NCI-H1092 (cell line): ENCODE data around the gene UBE2J2.

Experiments
- DNase-seq: peaks from one replicate; lab custom pipeline; 2025; lab: John Stamatoyannopoulos, UW

The UBE2J2 gene

DNA sequence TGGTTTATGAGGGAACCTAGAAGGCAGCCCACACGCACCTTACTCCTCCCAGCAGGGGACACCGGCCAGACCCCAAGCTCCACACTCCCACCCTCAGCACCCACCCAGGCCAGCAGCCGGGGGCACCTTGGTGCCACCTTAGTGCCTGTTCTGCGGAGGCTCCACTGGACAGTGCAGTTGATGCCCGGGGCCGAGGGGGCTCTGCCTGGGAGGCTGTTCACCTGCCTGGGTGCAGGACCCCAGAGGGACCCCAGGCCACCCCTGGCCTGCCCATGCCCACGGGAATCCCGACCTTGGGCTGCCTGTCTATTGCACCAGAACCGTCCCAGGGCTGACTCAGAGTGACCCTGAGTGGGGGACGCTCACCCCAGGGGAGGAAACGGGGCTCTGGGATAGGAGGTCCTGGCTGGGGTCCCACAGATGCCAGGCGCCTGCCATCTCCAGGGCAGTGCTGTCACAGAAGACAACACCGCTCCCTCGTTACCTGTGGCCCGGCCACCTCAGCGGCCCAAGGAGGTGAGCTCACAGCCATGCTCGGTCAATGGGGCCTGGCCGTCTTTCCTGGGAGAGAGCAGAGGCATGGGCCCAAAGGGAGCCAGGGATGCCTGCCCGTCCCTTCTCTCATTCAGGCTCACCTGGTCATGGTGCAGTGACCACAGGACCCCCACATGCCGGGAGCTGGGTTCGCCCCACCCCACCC lies 7.3 kb upstream of the UBE2J2 start:
- no peak for DNase-seq

GRCh38 chr1:1279028-1279427 lies 5.4 kb upstream of the UBE2J2 start:
- no peak for DNase-seq

- DNase-seq = no peak
Measured at GRCh38 chr1:1278620-1279019, 5.0 kb upstream of the UBE2J2 start.

GRCh38 chr1:1275836-1276235 lies 2.2 kb upstream of the UBE2J2 start:
- DNase-seq = no peak

DNA sequence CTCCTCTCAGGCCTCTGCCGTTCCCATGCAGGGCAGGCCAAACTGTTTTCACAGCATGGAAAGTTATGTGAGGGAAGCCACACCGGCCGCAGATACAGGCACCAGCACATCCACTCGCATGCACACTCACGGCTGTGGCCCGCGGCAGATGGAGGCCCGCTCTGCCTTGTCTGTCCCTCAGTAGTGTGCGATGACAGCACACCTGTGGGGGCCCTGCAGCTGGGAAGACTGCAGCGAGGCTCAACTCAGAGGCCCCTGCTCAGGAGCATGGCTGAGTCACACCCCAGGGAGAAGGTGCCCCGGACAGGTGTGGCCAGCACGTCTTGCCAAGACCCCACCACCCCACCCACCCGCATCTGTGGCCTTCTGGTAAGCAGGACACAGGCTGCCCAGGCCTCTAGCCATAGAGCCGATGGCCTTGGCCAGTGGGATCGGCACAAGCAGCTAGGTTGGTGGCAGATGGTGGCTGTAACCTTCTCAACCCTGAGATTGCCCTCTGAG lies 1.3 kb upstream of the UBE2J2 start:
- no peak for DNase-seq

DNA sequence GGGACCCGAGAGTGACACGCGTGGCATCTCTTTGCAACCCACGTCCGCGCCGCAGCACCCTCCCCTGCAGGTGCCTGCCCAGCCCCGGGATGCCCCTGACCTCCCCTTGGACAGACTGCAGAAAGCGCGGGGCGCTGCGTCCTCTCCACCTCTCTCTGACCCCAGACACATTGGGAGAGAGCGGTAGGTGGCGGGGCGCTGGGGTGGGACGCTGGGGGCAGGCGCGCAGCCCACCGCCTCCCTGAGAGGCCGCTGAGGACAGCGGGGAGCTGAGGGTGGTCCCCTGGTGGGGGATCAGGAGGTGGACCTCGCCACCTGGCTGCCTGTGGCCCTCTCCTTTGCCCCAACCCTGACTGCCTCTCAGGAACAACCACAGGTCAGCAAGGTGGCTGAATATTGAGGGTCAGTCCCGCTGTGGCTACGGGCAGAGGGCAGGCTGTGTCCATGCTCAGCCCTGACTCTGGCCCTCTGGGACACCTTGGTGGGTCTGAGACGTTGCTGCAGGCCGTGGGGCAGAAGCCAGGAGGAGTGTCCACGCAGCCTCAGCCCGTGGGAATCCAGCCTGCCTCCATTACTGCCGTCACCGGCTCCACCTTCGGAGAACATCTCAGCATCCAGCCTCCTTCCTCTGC lies 761 bp upstream of the UBE2J2 start:
- no peak for DNase-seq

- DNase-seq = no peak
Measured at GRCh38 chr1:1273209-1273511, 494 bp downstream of the UBE2J2 start.

DNA sequence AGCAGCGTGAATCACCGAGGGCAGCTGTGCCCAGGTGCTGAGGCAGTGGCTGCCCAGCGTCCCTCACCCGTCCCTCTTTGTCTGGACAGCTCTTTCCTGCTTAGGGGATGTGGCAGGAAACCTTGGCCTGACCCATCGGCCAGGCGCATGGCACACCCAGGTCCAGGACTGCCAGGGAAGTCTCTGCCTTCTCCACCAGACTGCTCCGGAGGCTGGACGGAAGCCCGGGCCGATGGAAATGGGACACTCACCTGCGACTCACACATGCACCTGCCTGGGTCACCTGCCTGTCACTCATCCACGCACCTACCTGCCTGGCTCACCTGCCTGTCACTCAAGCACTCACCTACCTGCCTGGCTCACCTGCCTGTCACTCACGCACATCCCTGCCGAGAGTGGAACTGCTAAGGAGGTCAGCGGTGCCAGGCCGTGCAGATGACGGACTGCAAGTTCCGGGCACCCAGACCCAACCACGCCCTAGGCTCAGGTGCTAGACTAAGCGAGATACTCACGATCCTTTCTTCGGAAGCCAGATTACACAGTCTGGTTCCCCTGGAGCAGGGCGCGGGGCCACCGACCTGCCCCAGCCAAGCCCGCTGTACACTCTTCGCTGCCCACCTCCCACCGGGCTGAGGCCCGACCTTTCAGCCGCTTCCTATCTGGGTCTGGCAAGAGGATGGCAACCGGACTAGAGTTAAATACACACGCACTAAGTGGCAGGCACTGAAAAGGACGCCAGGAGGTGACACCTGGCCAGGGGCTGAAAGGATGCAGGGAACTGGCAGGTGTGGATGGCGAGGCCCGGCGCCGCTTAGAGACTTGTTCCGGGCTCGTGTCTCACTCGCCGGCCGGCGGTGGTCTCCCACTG lies 1.1 kb downstream of the UBE2J2 start:
- DNase-seq = no peak

DNA sequence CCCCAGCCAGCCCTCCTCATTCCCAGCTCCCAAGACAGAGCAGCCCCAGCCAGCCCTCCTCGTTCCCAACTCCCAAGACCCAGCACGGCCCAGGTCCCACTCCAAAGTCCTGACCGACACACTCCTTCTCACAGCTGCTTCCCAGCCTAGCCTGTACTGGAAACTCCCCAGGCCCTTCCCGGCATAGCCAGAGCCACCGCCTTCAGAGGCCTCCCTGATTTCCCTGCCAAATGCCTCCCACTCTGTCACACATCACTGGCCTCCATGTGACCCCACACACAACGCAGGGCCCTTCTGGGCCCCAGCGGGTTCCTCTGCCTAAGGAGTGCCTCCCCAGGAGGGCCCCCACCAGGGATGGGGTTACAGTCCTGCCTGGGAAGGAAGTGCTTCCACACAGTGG lies 2.8 kb downstream of the UBE2J2 start:
- DNase-seq = no peak

DNA sequence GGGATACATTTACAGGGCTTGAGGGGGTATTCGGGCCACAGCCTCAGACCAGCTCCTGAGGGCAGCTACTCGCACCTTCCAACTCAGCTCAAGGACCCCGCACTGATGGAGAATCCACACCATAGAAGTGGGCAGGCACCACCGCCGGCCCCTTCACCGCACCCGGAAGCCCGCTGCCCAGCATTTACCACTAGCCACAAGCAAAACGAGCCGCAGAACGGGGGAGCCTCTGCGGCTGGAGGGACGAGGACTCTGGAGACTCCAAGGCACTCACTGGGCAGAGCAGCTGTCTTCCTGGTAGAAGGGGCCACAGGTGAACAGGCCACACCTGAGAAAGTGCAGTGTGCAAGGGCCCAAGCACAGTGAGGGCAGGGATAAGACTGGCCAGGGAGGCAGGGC lies 5.4 kb downstream of the UBE2J2 start:
- no peak for DNase-seq

DNA sequence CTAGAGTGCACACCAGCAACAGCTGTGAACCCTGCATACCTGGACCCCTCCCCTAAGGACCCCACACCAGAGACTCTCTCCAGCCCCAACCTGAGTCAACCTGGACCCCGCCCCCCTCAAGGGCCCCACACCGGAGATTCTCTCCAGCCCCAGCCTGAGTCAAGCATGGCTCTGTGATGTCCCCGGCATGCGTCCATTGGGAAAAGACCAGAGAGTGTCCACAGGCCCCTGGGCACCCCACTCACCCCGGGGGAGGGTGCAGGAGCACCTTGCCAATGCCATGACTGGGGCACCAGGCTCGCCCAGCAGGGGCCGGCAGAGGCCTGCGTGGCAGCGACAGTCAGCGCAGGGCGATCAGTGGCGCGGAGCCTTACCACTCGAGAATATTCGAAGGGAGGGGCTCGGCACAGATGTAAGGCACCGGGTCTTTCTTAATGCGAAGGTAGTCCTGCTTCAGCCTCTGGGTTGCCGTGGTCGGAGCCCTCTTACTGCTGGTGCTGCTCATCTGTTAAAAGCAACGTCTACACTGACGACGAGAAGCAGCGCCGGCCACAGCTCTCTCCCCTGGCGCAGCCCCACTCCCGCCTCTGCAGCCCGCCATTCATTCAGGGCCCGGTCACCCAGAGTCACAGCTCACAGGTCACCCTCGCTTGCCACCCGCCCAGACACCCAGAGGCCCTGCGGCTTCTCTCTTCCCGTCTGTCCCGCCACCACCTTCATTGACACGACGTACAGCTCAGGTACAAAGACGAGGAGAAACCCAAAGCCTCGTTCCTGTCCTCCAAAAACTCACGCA lies 6.0 kb downstream of the UBE2J2 start:
- no peak for DNase-seq

GRCh38 chr1:1264868-1265272 lies 8.8 kb downstream of the UBE2J2 start:
- DNase-seq = no peak

DNA sequence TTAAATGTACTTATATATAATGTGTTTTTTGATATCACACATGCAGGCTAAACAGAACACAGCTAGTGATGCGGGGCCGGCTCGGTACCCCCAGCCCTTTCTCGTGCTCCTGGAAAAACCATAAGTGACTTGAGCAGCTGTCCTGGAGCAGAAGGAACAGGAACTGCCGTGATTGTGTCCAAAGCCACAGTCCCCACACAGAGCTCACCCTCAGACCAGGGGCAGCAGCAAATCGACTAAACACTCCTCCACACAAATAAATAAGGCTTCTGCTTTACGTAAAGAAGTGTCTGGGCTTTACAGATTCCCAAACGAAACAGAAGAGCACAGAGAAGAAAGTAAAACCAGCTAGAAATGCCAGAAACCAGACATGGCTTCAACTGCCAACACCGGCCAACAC lies 9.6 kb downstream of the UBE2J2 start:
- no peak for DNase-seq

DNA sequence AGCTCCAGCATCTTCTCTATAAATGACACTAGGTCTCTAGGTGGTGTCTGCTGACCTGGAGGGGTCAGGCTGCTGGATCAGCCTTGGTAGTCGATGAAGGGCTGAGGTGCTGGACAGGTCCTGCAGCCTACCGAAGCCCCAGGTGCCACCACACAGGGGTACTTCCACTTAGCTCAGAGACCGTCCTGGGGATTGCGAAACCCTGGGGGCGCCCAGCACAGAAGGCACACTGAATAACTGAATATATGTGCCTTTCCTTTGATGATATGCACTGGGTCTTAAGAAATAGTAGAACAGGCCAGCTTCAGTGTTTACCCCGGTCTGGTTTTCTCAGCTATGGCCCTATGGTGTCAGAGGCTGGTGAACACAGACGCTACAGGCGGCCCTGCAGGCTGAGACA lies 10.9 kb downstream of the UBE2J2 start:
- DNase-seq = no peak

DNA sequence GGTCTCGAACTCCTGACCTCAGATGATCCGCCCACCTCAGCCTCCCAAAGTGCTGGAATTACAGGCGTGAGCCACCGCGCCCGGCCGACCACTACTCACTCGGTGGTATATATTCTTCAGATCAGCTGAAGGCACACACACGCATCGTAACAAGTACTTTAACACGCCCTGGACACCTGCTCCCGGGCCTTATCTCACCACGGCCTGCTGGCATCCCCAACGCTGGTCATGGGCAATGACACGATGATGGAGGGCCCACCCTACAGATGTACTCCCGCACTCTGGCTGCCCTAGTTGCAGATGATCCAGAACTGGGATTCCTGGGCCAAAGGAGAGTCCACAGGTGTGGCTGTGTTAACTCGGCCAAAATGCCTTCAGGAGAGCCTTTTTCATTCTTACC lies 11.6 kb downstream of the UBE2J2 start:
- no peak for DNase-seq

- no peak for DNase-seq
Measured at GRCh38 chr1:1260843-1261560, 12.7 kb downstream of the UBE2J2 start.

DNA sequence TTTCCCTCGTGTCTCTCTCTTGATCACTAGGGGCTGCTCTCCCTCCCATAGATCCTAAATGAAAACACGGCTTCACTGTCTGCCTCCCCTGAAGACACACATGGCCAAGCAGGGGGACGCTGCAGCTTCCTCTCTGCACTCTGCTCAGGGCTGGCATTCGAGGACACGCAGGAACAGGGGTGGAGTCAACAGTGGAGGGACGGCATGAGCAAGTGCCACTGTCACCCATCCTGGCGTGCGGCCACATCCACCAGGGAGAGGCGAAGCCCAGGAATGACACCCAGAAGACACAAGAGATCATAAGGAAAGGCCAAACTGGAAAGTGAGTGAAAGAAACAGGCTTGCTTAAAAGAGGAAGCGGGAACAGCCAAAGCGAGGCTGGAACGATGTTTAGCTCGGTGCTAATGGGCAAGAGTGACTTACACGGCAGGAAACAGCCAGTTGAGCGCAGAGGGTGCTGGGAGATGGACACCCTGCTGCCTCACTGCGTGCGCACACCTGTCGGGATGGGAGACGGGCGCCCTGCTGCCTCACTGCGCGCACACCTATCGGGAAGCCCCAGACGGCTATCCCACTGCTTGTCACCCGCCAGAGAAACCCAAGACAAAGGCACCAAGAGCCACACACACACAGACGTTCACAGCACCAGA lies 13.6 kb downstream of the UBE2J2 start:
- DNase-seq = no peak

DNA sequence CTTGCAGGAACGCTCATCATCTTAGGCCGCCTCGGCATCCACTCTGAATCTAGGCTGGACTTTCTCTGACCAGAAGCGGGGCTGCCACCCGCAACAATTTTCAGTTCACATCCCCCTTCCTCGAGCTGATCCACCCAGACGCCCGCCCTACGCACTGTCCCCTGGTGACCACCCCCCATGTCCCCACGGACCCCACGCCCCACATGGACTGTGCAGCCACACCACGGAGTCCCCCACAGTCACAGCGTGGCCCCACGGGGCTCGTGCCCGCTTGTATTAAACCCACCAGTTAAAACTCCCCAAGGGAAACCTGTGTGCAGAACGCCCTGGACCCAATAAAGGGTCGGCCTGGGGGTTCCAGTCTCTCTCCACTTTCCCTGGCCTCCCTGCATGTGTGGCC lies 14.1 kb downstream of the UBE2J2 start:
- DNase-seq = no peak

- DNase-seq = no peak
Measured at GRCh38 chr1:1259119-1259488, 14.6 kb downstream of the UBE2J2 start.

DNA sequence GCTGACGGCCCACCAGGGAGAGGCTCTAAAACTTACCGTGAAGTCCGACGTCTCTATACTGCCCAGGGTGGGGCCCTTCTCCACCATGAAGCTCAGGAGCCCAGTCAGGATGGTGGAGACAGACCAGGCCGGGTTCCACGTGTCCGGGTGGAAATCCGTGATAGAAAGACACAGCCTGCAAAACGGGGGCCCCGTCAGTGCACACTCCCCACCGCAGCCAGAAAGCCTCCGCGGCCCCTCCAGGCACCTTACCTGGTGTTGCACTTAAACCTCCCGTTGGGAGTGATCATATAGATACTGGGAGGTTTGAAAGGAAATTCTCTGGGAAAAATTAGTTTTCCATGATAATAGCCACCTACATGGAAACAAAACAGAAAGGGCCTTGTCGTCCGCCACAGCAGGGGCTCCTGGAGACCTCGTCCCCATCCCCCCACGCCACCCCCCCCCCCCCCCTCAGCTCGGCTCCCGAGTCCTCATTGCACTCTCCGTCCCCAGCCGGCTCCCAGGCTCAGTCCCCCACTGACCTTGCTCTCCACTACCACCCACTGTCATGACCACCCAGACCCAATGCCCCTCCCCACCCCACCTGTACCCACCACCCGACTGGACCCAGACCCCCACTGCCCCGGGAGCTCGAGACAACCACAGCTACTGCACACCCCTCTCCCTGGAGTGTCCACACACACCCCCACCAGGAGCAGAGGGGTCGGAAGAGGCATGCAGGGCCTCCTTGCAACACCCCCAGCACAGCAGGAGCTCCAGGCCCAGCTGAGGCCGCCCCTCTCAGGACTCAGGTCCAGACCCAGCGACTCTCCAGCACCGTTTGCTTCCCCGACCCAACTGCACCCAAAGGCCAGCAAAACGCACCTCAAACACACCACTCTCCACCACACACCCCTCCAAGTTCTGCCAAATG lies 16.4 kb downstream of the UBE2J2 start:
- DNase-seq = no peak
